Smooth muscle cell (in vitro differentiated cells): ENCODE results near the gene ERCC1. TPM values are rescaled to one million over a fixed set of nuclear protein-coding genes. Genes with fewer than 3 reads are reported as not detected.

Source experiments
- DNase-seq: peaks from one replicate; lab custom pipeline; 2025; ENCODE audit not compliant: unreplicated experiment; lab: John Stamatoyannopoulos, UW
- H2AFZ ChIP-seq: fragments of 200-600 bp; sonication (generic); 2 replicates; pipeline ENCODE4 v1.6.0; 2016; ENCODE audit warnings: antibody characterized with exemption, low read depth, mild to moderate bottlenecking
- H3F3A ChIP-seq: fragments of 200-600 bp; sonication (generic); 2 replicates; pipeline ENCODE4 v1.6.0; 2017; ENCODE audit warnings: antibody characterized with exemption, low read depth
- H3K27ac ChIP-seq: fragments of 200-600 bp; sonication (generic); 2 replicates; pipeline ENCODE4 v1.5.1; 2016; ENCODE audit warnings: low read depth, mild to moderate bottlenecking
- H3K27me3 ChIP-seq: fragments of 200-600 bp; sonication (generic); 2 replicates; pipeline ENCODE4 v1.6.1; 2016; ENCODE audit warnings: low read depth, mild to moderate bottlenecking
- H3K36me3 ChIP-seq: fragments of 200-600 bp; sonication (generic); 2 replicates; pipeline ENCODE4 v1.5.1; 2016; ENCODE audit warnings: low read depth
- H3K4me1 ChIP-seq: fragments of 200-600 bp; sonication (generic); 2 replicates; pipeline ENCODE4 v1.5.1; 2016; ENCODE audit warnings: low read depth
- H3K4me2 ChIP-seq: fragments of 200-600 bp; sonication (generic); 2 replicates; pipeline ENCODE4 v1.6.0; 2016; ENCODE audit warnings: mild to moderate bottlenecking
- H3K4me3 ChIP-seq: fragments of 200-600 bp; sonication (generic); 2 replicates; pipeline ENCODE4 v1.5.1; 2016; ENCODE audit warnings: mild to moderate bottlenecking
- H3K79me2 ChIP-seq: fragments of 200-600 bp; sonication (generic); 2 replicates; pipeline ENCODE4 v1.6.0; 2016; ENCODE audit warnings: low read depth, mild to moderate bottlenecking
- H3K9ac ChIP-seq: fragments of 200-600 bp; sonication (generic); 2 replicates; pipeline ENCODE4 v1.6.0; 2016; ENCODE audit warnings: low read depth
- H3K9me3 ChIP-seq: fragments of 200-600 bp; sonication (generic); replicated peaks from 2 replicates; pipeline ENCODE4 v1.5.1; 2016; ENCODE audit warnings: low read depth
- H4K20me1 ChIP-seq: fragments of 200-600 bp; sonication (generic); 2 replicates; pipeline ENCODE4 v1.6.0; 2016; ENCODE audit warnings: low read depth
- CTCF ChIP-seq: fragments of 200-600 bp; sonication (generic); IDR thresholded peaks from 2 replicates; pipeline ENCODE4 v1.5.1; 2017; ENCODE audit warnings: borderline replicate concordance, mild to moderate bottlenecking, antibody characterized with exemption; ENCODE audit not compliant: insufficient read depth, poor library complexity, severe bottlenecking
- WGBS: methylation state at CpG from one replicate; pipeline ENCODE4 v1.1.7; 2016; ENCODE audit warnings: low lambda C conversion rate; 5-methylcytosine and 5-hydroxymethylcytosine counted together
- polyA plus RNA-seq: library from polyadenylated mRNA; unstranded; fragments of >200 nt; fragmentation: Nextera tagmentation; extraction: Ambion mirVana; gene quantifications from 2 replicates; pipeline ENCODE4 v1.2.1, GENCODE V29; 2016
- total RNA-seq: library from RNA; depleted of rRNA; stranded (reverse); fragments of >200 nt; gene quantifications from 2 replicates; pipeline ENCODE4 v1.2.3, GENCODE V29; 2014

ERCC1 gene
- total and polyA plus RNA-seq, 2 experiments from 2014 or later, result 72.6 to 90.4 TPM

- Histone ChIP-seq H3K27ac (no peak overlapping the region), H3K27me3 (no peaks in the 10 kb centered on the region), H3K9ac (no peak overlapping the region), H3K9me3 (no peaks in the 10 kb centered on the region), H3K36me3 (no peaks in the 10 kb centered on the region), H3K4me3 (no peak overlapping the region), H3K79me2 (no peaks in the 10 kb centered on the region), H3F3A (no peaks in the 10 kb centered on the region), H4K20me1 (no peaks in the 10 kb centered on the region), H3K4me1 (peaks cover 6% of the 10 kb centered on the region), H3K4me2 (no peak overlapping the region), H2AFZ (no peak overlapping the region)
- no peak for TF ChIP-seq CTCF
- WGBS, result 97% methylated on average over 4 of the region's 4 CpGs
- DNase-seq, result no peak
Measured at GRCh38 chr19:45368127-45368526, 55.6 kb downstream of the ERCC1 start.

- 96% methylated on average over 12 of the region's 12 CpGs for WGBS
- Histone ChIP-seq H4K20me1 (no peaks in the 10 kb centered on the region), H3K9ac (no peak overlapping the region), H3K4me1 (no peaks in the 10 kb centered on the region), H2AFZ (no peak overlapping the region), H3K27me3 (no peaks in the 10 kb centered on the region), H3K36me3 (no peaks in the 10 kb centered on the region), H3K9me3 (no peaks in the 10 kb centered on the region), H3K4me3 (no peak overlapping the region), H3F3A (no peaks in the 10 kb centered on the region), H3K27ac (no peak overlapping the region), H3K4me2 (no peak overlapping the region), H3K79me2 (no peaks in the 10 kb centered on the region)
- DNase-seq, result no peak
- no peak for TF ChIP-seq CTCF
Measured at GRCh38 chr19:45364696-45365095, 59.0 kb downstream of the ERCC1 start.

- H3K4me1 ChIP-seq, result no peaks in the 10 kb centered on the region
- H4K20me1 ChIP-seq, result no peaks in the 10 kb centered on the region
- H3F3A ChIP-seq, result no peaks in the 10 kb centered on the region
- 96% methylated on average over 16 of the region's 44 CpGs for WGBS
- no peaks in the 10 kb centered on the region for H3K27me3 ChIP-seq
- no peak overlapping the region for H3K4me3 ChIP-seq
- no peak overlapping the region for H3K9ac ChIP-seq
- no peak for TF ChIP-seq CTCF
- H3K36me3 ChIP-seq, result no peaks in the 10 kb centered on the region
- no peaks in the 10 kb centered on the region for H3K79me2 ChIP-seq
- no peak overlapping the region for H3K27ac ChIP-seq
- no peaks in the 10 kb centered on the region for H3K9me3 ChIP-seq
- H2AFZ ChIP-seq, result no peak overlapping the region
- no peak for DNase-seq
- H3K4me2 ChIP-seq, result no peak overlapping the region
Measured at GRCh38 chr19:45363861-45364459, 59.8 kb downstream of the ERCC1 start.

GRCh38 chr19:45362291-45362690 is 61.4 kb downstream of the ERCC1 start:
- Histone ChIP-seq H3K9me3 (no peaks in the 10 kb centered on the region), H3K4me3 (no peak overlapping the region), H3K4me2 (no peak overlapping the region), H3F3A (no peaks in the 10 kb centered on the region), H4K20me1 (no peaks in the 10 kb centered on the region), H3K79me2 (no peaks in the 10 kb centered on the region), H3K27ac (no peak overlapping the region), H3K4me1 (no peaks in the 10 kb centered on the region), H3K9ac (no peak overlapping the region), H2AFZ (no peak overlapping the region), H3K27me3 (no peaks in the 10 kb centered on the region), H3K36me3 (no peaks in the 10 kb centered on the region)
- no peak for DNase-seq
- 92% methylated on average over 16 of the region's 16 CpGs for WGBS
- no peak for TF ChIP-seq CTCF
